Hepatocyte (in vitro differentiated cells): ENCODE data around the gene TEX36.

Experiments used
- EZH2 ChIP-seq: fragments of 200-600 bp; sonication (generic); IDR thresholded peaks from 2 replicates; pipeline ENCODE4 v1.6.1; 2016; ENCODE audit warnings: antibody characterized with exemption, mild to moderate bottlenecking, borderline replicate concordance
- TF ChIP-seq, protein P1 (sequence below): fragments of 200-600 bp; sonication (generic); IDR thresholded peaks from 2 replicates; pipeline ENCODE4 v1.5.1; 2016; ENCODE audit warnings: antibody characterized with exemption, mild to moderate bottlenecking; ENCODE audit not compliant: poor library complexity

DNA sequence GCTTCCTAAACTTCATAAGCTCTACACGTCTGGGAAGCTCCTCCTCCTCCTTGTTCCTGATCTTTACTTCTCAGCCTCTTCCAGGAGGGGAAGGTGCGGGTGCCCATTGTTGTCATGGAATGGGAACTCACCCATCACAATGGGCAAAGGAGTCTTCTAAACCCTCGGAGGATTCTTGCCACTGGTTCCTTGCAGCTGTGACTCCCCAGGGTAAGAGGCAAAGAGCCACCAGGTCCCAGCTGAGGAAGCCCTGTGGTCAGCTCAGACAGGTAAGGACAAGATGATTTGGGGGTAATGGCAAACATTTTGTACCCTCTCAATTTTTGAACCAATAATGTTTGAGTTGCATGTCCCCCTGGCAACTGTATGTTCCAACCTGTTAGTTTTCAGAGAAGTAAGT lies at the start of gene TEX36:
- TF ChIP-seq, protein P1, sequence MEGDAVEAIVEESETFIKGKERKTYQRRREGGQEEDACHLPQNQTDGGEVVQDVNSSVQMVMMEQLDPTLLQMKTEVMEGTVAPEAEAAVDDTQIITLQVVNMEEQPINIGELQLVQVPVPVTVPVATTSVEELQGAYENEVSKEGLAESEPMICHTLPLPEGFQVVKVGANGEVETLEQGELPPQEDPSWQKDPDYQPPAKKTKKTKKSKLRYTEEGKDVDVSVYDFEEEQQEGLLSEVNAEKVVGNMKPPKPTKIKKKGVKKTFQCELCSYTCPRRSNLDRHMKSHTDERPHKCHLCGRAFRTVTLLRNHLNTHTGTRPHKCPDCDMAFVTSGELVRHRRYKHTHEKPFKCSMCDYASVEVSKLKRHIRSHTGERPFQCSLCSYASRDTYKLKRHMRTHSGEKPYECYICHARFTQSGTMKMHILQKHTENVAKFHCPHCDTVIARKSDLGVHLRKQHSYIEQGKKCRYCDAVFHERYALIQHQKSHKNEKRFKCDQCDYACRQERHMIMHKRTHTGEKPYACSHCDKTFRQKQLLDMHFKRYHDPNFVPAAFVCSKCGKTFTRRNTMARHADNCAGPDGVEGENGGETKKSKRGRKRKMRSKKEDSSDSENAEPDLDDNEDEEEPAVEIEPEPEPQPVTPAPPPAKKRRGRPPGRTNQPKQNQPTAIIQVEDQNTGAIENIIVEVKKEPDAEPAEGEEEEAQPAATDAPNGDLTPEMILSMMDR, result no peak
- no peak for TF ChIP-seq EZH2
